H1 (cell line): ENCODE data around the gene SLC39A8. TPM values are rescaled to one million over a fixed set of nuclear protein-coding genes. Genes with fewer than 3 reads are reported as not detected.

Source experiments
- CTCF ChIA-PET: fragments of 300-600 bp; sonication (Branson Sonifier 250); formaldehyde crosslinking; loops from one replicate; lab custom pipeline; 2021; ENCODE audit not compliant: partially characterized antibody; lab: Charles Lee
- POLR2A ChIA-PET: fragments of 300-600 bp; sonication (Branson Sonifier 250); formaldehyde crosslinking; loops from one replicate; lab custom pipeline; 2021; ENCODE audit warnings: inconsistent platforms; ENCODE audit not compliant: partially characterized antibody; lab: Charles Lee
- DNase-seq, 2 experiments: peaks; one replicate each; pipeline versions ENCODE4 v3.0.0 to v3.0.0-alpha.2; 2010 to 2022; ENCODE audit warnings: low spot score in 2 of 2, low read depth in 1 of 2, mixed read lengths in 1 of 2
- FAIRE-seq: peaks from 2 replicates; lab custom pipeline; 2011; peaks lifted over from hg19 to GRCh38; lab: Jason Lieb, UNC
- H2AFZ ChIP-seq: 2 replicates; pipeline ENCODE4 v1.8.1; 2012; ENCODE audit warnings: low read length, inconsistent platforms
- H2AK5ac ChIP-seq: 2 replicates; pipeline ENCODE4 v1.6.1; 2013; ENCODE audit warnings: low read depth, low read length
- H2BK120ac ChIP-seq: replicated peaks from 2 replicates; pipeline ENCODE3; 2013; ENCODE audit warnings: low read depth, low read length, inconsistent platforms
- H2BK12ac ChIP-seq: 2 replicates; pipeline ENCODE4 v1.6.1; 2013; ENCODE audit warnings: low read depth, low read length
- H2BK15ac ChIP-seq: 2 replicates; pipeline ENCODE4 v1.6.1; 2013; ENCODE audit warnings: low read length
- H2BK20ac ChIP-seq: 2 replicates; pipeline ENCODE4 v1.6.1; 2013; ENCODE audit warnings: low read length
- H2BK5ac ChIP-seq: 2 replicates; pipeline ENCODE4 v1.6.1; 2013; ENCODE audit warnings: low read depth, low read length
- H3K14ac ChIP-seq: 2 replicates; pipeline ENCODE4 v1.6.1; 2013; ENCODE audit warnings: inconsistent platforms; ENCODE audit not compliant: insufficient read length
- H3K18ac ChIP-seq: 2 replicates; pipeline ENCODE4 v1.6.1; 2013; ENCODE audit warnings: low read length; ENCODE audit errors: extremely low read depth
- H3K23ac ChIP-seq: 2 replicates; pipeline ENCODE4 v1.6.1; 2013; ENCODE audit warnings: inconsistent platforms; ENCODE audit not compliant: insufficient read length
- H3K23me2 ChIP-seq: 2 replicates; pipeline ENCODE4 v1.6.1; 2013; ENCODE audit warnings: low read depth, low read length
- H3K27ac ChIP-seq: 2 replicates; pipeline ENCODE4 v1.6.1; 2011; ENCODE audit warnings: low read depth, low read length, inconsistent platforms
- H3K27me3 ChIP-seq, 4 experiments: replicated peaks in 1 of 4; 1 replicate in 1 of 4; 2 replicates in 3 of 4; pipeline versions ENCODE4 v1.6.1 to v1.8.1; 2011 to 2013; ENCODE audit warnings: low read length in 3 of 4, mild to moderate bottlenecking in 3 of 4, inconsistent platforms in 2 of 4, mixed read lengths in 2 of 4, moderate library complexity in 1 of 4; ENCODE audit not compliant: control insufficient read depth in 3 of 4, insufficient read depth in 3 of 4; ENCODE audit errors: extremely low read depth in 1 of 4
- H3K36me3 ChIP-seq, 4 experiments: 2 replicates each; pipeline versions ENCODE4 v1.6.1 to v1.8.1; 2011 to 2013; ENCODE audit warnings: mild to moderate bottlenecking in 4 of 4, low read length in 3 of 4, moderate library complexity in 2 of 4, control low read depth in 1 of 4, inconsistent platforms in 1 of 4; ENCODE audit not compliant: insufficient read depth in 4 of 4, control insufficient read depth in 2 of 4
- H3K4ac ChIP-seq: replicated peaks from 2 replicates; pipeline ENCODE3; 2013; ENCODE audit warnings: low read length, low read depth, mixed read lengths, inconsistent platforms; ENCODE audit not compliant: insufficient read length
- H3K4me1 ChIP-seq, 4 experiments: replicated peaks in 1 of 4; 1 replicate in 1 of 4; 2 replicates in 3 of 4; pipeline versions ENCODE4 v1.6.1 to v1.8.1; 2011 to 2013; ENCODE audit warnings: low read length in 3 of 4, inconsistent platforms in 2 of 4, mixed read lengths in 1 of 4; ENCODE audit not compliant: insufficient read depth in 4 of 4, control insufficient read depth in 3 of 4
- H3K4me2 ChIP-seq, 2 experiments: 2 replicates each; pipeline versions ENCODE4 v1.6.1 to v1.8.1; 2011 to 2013; ENCODE audit warnings: low read depth in 2 of 2, low read length in 2 of 2, control low read depth in 1 of 2, inconsistent platforms in 1 of 2, mild to moderate bottlenecking in 1 of 2; ENCODE audit not compliant: insufficient read depth in 1 of 2
- H3K4me3 ChIP-seq, 4 experiments: fragments of 200-600, 300-600 bp in 1 of 4; sonication (generic), shearing (Covaris generic), sonication (Bioruptor Twin) in 1 of 4; 2 replicates each; pipeline versions ENCODE4 v1.5.1 to v1.8.1; 2011 to 2016; ENCODE audit warnings: low read length in 4 of 4, low read depth in 3 of 4, control low read depth in 2 of 4, inconsistent platforms in 2 of 4, mild to moderate bottlenecking in 2 of 4, mixed read lengths in 1 of 4, moderate library complexity in 1 of 4; ENCODE audit not compliant: insufficient read depth in 2 of 4; ENCODE audit errors: extremely low read depth in 1 of 4
- H3K56ac ChIP-seq: replicated peaks from 2 replicates; pipeline ENCODE3; 2013; ENCODE audit warnings: low read depth, mild to moderate bottlenecking, mixed read lengths, low read length, inconsistent platforms; ENCODE audit not compliant: insufficient read length
- H3K79me1 ChIP-seq: 2 replicates; pipeline ENCODE4 v1.6.1; 2013; ENCODE audit warnings: low read depth, low read length, control low read depth
- H3K79me2 ChIP-seq, 2 experiments: 2 replicates each; pipeline versions ENCODE4 v1.6.1 to v1.8.1; 2012 to 2013; ENCODE audit warnings: low read length in 2 of 2, mild to moderate bottlenecking in 2 of 2, inconsistent platforms in 1 of 2; ENCODE audit not compliant: insufficient read depth in 2 of 2, control insufficient read depth in 1 of 2
- H3K9ac ChIP-seq, 4 experiments: replicated peaks in 1 of 4; 1 replicate in 1 of 4; 2 replicates in 3 of 4; pipeline versions ENCODE4 v1.6.1 to v1.8.1; 2011 to 2013; ENCODE audit warnings: low read depth in 3 of 4, low read length in 3 of 4, control low read depth in 2 of 4, mild to moderate bottlenecking in 2 of 4, moderate library complexity in 2 of 4, inconsistent platforms in 1 of 4; ENCODE audit errors: extremely low read depth in 1 of 4
- H3K9me3 ChIP-seq, 2 experiments: 2 replicates each; pipeline versions ENCODE4 v1.6.1 to v1.8.1; 2012 to 2013; ENCODE audit warnings: mild to moderate bottlenecking in 2 of 2, moderate library complexity in 2 of 2, control low read depth in 1 of 2, inconsistent platforms in 1 of 2, low read depth in 1 of 2, low read length in 1 of 2, mixed read lengths in 1 of 2; ENCODE audit not compliant: insufficient read depth in 2 of 2
- H4K20me1 ChIP-seq, 2 experiments: replicated peaks in 1 of 2; 2 replicates each; pipeline versions ENCODE3 to v1.8.1; 2011 to 2013; ENCODE audit warnings: inconsistent platforms in 2 of 2, low read length in 2 of 2, mild to moderate bottlenecking in 1 of 2; ENCODE audit not compliant: insufficient read depth in 2 of 2, control insufficient read depth in 1 of 2
- H4K5ac ChIP-seq: 2 replicates; pipeline ENCODE4 v1.6.1; 2013; ENCODE audit warnings: low read length, low read depth, mixed read lengths, inconsistent platforms; ENCODE audit not compliant: insufficient read length
- H4K8ac ChIP-seq: 2 replicates; pipeline ENCODE4 v1.8.0; 2013; ENCODE audit warnings: mild to moderate bottlenecking, moderate library complexity, low read length, inconsistent platforms; ENCODE audit not compliant: insufficient read depth; ENCODE audit errors: extremely low read depth
- H4K91ac ChIP-seq: replicated peaks from 2 replicates; pipeline ENCODE3; 2013; ENCODE audit warnings: low read length, mixed read lengths, inconsistent platforms; ENCODE audit not compliant: insufficient read length
- BCL11A ChIP-seq, 2 experiments: IDR thresholded peaks; one replicate each; pipeline ENCODE4 v1.6.1; 2011; ENCODE audit warnings: low read depth in 2 of 2, low read length in 2 of 2, mild to moderate bottlenecking in 2 of 2
- CEBPB ChIP-seq: IDR thresholded peaks from 2 replicates; pipeline ENCODE4 v1.6.1; 2012; ENCODE audit warnings: low read depth, low read length
- CREB1 ChIP-seq: IDR thresholded peaks from 2 replicates; pipeline ENCODE4 v1.6.1; 2012; ENCODE audit warnings: inconsistent platforms
- EGR1 ChIP-seq: IDR thresholded peaks from 2 replicates; pipeline ENCODE4 v1.6.1; 2011; ENCODE audit warnings: low read depth, low read length, borderline replicate concordance
- KDM4A ChIP-seq: IDR thresholded peaks from one replicate; pipeline ENCODE4 v1.7.1; 2012; ENCODE audit warnings: low read depth, mild to moderate bottlenecking, moderate library complexity, low read length, inconsistent platforms; ENCODE audit not compliant: severe bottlenecking
- MAFK ChIP-seq: IDR thresholded peaks from 2 replicates; pipeline ENCODE4 v1.6.1; 2012; ENCODE audit warnings: low read depth, mild to moderate bottlenecking, improper control_type of control experiment, low read length
- NRF1 ChIP-seq: IDR thresholded peaks from 2 replicates; pipeline ENCODE4 v1.6.1; 2011; ENCODE audit warnings: mild to moderate bottlenecking, low read depth, low read length, improper control_type of control experiment
- POU5F1 ChIP-seq: IDR thresholded peaks from 2 replicates; pipeline ENCODE4 v1.6.1; 2011; ENCODE audit warnings: low read depth, mild to moderate bottlenecking, low read length, moderate library complexity
- SAP30 ChIP-seq: fragments of 300-600 bp; sonication (generic); IDR thresholded peaks from 2 replicates; pipeline ENCODE4 v1.7.1; 2012; ENCODE audit warnings: low read length, moderate library complexity, mild to moderate bottlenecking, inconsistent platforms; ENCODE audit not compliant: insufficient read depth, insufficient replicate concordance
- SP2 ChIP-seq: IDR thresholded peaks from 2 replicates; pipeline ENCODE4 v1.6.1; 2012; ENCODE audit warnings: mild to moderate bottlenecking, low read length, inconsistent platforms
- TBP ChIP-seq: IDR thresholded peaks from 2 replicates; pipeline ENCODE4 v1.6.1; 2011; ENCODE audit warnings: low read depth, low read length, improper control_type of control experiment
- WGBS, 2 experiments: shearing (Covaris generic) in 1 of 2; methylation state at CpG; one replicate each; pipeline versions ENCODE4 v1.1.6 to v1.1.7; 2013 to 2015; ENCODE audit warnings: low lambda C conversion rate in 2 of 2, mixed read lengths in 2 of 2, inconsistent platforms in 1 of 2, low coverage in 1 of 2, missing lambda C conversion rate in 1 of 2; ENCODE audit not compliant: insufficient replicate concordance in 2 of 2, insufficient coverage in 1 of 2, insufficient read length in 1 of 2; ENCODE audit errors: extremely low coverage in 1 of 2, missing lambda C conversion rate in 1 of 2; 5-methylcytosine and 5-hydroxymethylcytosine counted together
- polyA plus RNA-seq, 7 experiments: library from polyadenylated mRNA; depleted of rRNA in 3 of 7; stranded (reverse) in 5 of 7; unstranded in 2 of 7; fragments of >200 nt in 5 of 7; fragments of 200-250 nt in 2 of 7; gene quantifications; 1 replicate in 5 of 7; 2 replicates in 1 of 7; 4 replicates in 1 of 7; pipeline versions ENCODE4 v1.2.1 to v1.2.3, GENCODE V29; 2011 to 2013; ENCODE audit warnings: missing spikeins in 2 of 7, mixed read lengths in 2 of 7
- total RNA-seq: library from RNA; stranded (reverse); fragmentation: NEBNext Ultra II Directional; extraction: Animal tissue kit (Norgen Biotek cat#: 25700); gene quantifications from 2 replicates; pipeline ENCODE4 v1.2.1, GENCODE V29; 2021
- TF ChIP-seq, protein P1 (sequence below): IDR thresholded peaks from 2 replicates; pipeline ENCODE4 v1.6.1; 2012; ENCODE audit warnings: low read length, inconsistent platforms

The SLC39A8 gene
- total and polyA plus RNA-seq, 2 of the 8 experiments (the other 6 are each of a cell fraction or from before 2014, with no cell fraction given), result 6.4 to 38.7 TPM

DNA sequence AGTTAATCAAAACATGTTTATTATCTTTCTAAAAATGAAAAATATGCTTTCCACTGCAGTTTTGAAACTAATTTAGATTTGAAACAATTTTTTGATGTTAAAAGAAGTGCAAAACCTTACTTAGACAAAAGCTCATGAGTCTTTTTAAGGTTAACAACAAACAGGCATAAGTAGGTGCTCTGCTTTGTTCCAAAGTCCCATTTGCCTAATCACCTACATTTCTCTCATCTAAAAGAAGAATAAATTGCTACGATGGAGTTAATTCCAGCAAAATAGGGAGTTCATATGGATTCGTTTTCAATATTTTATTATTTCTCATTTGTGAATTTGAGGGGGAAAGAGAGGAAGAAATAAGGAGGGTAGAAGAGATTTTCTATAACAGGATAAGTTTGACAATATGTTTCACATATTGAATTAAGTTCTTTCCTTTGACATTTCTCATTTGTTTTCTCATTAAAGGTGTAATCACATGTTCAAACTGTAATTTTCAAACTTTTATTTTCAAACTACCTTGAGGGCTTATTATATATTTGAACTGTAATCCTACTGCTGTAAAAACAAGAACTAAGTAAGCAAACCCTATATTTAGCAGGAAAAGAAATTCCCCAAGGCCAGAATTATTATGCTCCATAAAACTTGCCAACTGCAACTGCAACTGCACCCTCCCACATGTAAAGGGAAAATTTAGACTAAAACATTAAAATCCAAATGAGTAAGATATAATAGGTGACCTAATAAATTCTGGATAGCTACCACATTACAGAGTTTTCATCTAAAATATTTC, 9.6 kb upstream of the SLC39A8 start:
- Histone ChIP-seq H4K20me1 (no peaks in the 10 kb centered on the region), H4K91ac (no peak overlapping the region), H3K23me2 (no peaks in the 10 kb centered on the region), H2BK120ac (no peak overlapping the region), H2BK15ac (no peak overlapping the region), H3K27ac (no peak overlapping the region), H3K27me3 (no peaks in the 10 kb centered on the region), H4K8ac (no peak overlapping the region), H3K18ac (no peak overlapping the region), H3K56ac (no peak overlapping the region), H3K4ac (no peak overlapping the region), H3K79me2 (no peaks in the 10 kb centered on the region), H3K4me3 (no peak overlapping the region), H3K14ac (no peak overlapping the region), H4K5ac (no peak overlapping the region), H3K9ac (no peak overlapping the region), H2AFZ (no peak overlapping the region), H3K36me3 (no peaks in the 10 kb centered on the region), H2AK5ac (no peak overlapping the region), H3K4me2 (no peak overlapping the region), H2BK20ac (no peak overlapping the region), H2BK5ac (no peak overlapping the region), H3K9me3 (no peaks in the 10 kb centered on the region), H3K4me1 (peaks cover 0 to 3% (median 0%) of the 10 kb centered on the region in 4 experiments; a peak in 1 of 7 replicates), H3K79me1 (no peaks in the 10 kb centered on the region), H3K23ac (no peak overlapping the region), H2BK12ac (no peak overlapping the region)
- ChIA-PET CTCF (no interaction called here), POLR2A (no interaction called here)
- 86% methylated on average over 2 of the region's 2 CpGs; no CpG with 5 or more reads in 1 of the 2 experiments for WGBS, 2 experiments
- FAIRE-seq (no peak), DNase-seq (no peak)
- TF ChIP-seq SAP30, result no peak
- TF ChIP-seq CEBPB, result no peak
- no peak for TF ChIP-seq EGR1
- TF ChIP-seq BCL11A (IDR thresholded peaks at IDR 0.05; ENCODE audit: low read depth in 2 of 2, low read length in 2 of 2), result no peak
- no peak for TF ChIP-seq CREB1
- no peak for TF ChIP-seq NRF1
- no peak for TF ChIP-seq POU5F1
- no peak for TF ChIP-seq SP2
- TF ChIP-seq MAFK, result no peak
- TF ChIP-seq, protein P1, sequence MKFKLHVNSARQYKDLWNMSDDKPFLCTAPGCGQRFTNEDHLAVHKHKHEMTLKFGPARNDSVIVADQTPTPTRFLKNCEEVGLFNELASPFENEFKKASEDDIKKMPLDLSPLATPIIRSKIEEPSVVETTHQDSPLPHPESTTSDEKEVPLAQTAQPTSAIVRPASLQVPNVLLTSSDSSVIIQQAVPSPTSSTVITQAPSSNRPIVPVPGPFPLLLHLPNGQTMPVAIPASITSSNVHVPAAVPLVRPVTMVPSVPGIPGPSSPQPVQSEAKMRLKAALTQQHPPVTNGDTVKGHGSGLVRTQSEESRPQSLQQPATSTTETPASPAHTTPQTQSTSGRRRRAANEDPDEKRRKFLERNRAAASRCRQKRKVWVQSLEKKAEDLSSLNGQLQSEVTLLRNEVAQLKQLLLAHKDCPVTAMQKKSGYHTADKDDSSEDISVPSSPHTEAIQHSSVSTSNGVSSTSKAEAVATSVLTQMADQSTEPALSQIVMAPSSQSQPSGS, result no peak
- TF ChIP-seq TBP, result no peak
- no peak for TF ChIP-seq KDM4A
